AG10803 (cell line): ENCODE results near the gene CDT1.
A peak's percentile ranks its signal among the peaks of the same experiment; 100 is the strongest.

Source experiments
- DNase-seq: peaks from one replicate; pipeline ENCODE4 v3.0.0; 2010; ENCODE audit warnings: low read depth
- H3K4me3 ChIP-seq: 2 replicates; pipeline ENCODE4 v1.5.1; 2011; ENCODE audit warnings: mild to moderate bottlenecking, low read length, control low read depth
- CTCF ChIP-seq: conservative IDR thresholded peaks from 2 replicates; pipeline ENCODE4 v1.5.1; 2011; ENCODE audit warnings: mild to moderate bottlenecking, low read length, control low read depth, inconsistent platforms

The CDT1 gene

DNA sequence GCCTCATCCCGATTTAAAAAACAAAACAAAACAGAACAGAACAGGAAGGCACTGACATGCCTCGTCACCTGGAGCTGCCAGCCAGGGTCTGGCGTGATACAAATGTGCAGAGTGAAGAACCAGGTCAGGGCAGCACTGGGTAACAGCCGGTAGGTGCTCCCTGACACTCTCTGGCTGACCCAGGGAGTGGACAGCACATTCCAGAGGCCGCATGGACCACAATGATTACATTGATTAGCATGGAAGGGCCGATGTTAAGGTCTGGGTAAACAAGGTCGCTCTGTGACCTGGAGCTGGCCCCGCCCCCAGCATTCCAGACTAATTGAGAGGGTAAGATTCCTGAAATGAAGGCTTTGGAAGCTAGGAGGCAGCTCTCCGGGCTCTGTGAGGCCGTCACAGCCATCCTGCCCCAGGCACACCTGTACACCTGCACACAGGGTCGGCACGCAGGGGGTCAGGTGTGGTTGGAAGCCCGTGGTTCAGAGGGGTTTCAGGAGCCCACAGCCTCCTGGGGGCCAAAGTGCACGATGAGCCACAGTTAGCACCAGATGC is 40.0 kb upstream of the CDT1 start:
- DNase-seq, result no peak
- TF ChIP-seq CTCF, result no peak
- H3K4me3 ChIP-seq, result no peak overlapping the region

GRCh38 chr16:88764080-88764479 is 39.5 kb upstream of the CDT1 start:
- no peak for TF ChIP-seq CTCF
- no peak for DNase-seq
- no peak overlapping the region for H3K4me3 ChIP-seq

- no peak for TF ChIP-seq CTCF
- no peak for DNase-seq
- no peak overlapping the region for H3K4me3 ChIP-seq
Measured at GRCh38 chr16:88764913-88765349, 38.7 kb upstream of the CDT1 start.

DNA sequence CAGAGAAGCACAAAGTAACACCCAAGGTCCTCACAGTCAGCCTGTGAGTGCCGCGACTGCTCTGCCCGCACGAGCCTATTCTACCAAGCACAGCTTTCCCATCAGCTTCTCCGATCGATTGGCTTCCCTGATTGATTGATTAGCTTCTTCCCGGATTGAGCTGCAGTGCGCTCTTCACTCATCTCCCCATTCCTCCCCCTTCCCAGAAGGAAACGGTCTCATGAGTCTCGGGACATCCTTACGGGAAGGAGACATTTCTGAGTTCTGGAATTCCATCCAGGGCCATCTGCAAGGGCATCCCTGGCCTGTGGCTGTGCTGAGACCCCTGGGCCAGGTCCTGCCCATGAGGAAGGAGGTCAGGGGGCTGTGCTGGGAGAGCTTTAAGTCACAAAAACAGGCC is 36.6 kb upstream of the CDT1 start:
- DNase-seq, result no peak
- no peak for TF ChIP-seq CTCF
- no peak overlapping the region for H3K4me3 ChIP-seq

- no peak overlapping the region for H3K4me3 ChIP-seq
- TF ChIP-seq CTCF, result no peak
- no peak for DNase-seq
Measured at GRCh38 chr16:88767546-88768070, 36.0 kb upstream of the CDT1 start.

DNA sequence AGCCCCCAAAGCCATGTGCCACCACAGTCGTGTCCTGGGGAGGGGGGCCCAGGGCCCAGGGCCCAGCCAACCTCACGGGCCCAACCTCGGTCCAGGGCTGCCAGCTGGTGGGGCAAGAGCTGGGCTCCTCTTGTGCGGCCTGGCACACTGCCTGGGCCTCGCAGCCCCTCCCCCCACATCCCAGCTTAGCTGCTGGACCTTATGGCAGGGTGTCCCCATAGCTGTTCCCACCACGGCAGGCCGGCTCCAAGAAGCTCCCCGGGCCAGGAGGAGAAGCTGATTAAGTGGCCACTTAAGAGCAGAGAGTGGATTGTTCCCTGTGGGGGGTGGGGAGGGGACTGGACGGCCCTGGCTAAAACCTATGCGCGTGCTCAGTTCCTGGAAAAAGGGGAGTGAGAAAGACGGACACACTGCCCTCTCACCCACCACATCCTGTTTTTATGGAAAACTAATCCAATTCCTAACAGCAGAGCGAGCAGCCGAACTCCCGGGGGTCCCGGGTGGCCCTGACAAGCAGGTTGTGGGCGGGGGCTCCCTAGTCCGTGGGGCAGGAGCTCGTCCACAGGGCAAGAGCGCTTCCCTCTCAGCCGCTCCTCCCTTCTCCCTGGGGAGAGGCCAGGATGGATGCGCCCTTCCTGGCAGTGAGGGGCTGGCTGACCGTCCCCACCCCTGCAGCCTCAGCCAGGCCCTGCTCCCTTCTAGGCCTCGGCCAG is 35.4 kb upstream of the CDT1 start:
- DNase-seq, result peak; percentile 65
- no peak for TF ChIP-seq CTCF
- no peak overlapping the region for H3K4me3 ChIP-seq
